HEK293 (cell line): Measurements from ENCODE around the gene AGT.

ENCODE experiments used
- CTCF ChIA-PET: fragments of 350-600 bp; formaldehyde crosslinking; extraction: SDS; loops from one replicate; lab custom pipeline; 2021; ENCODE audit warnings: antibody characterized with exemption; lab: Yijun Ruan, JAX
- POLR2A ChIA-PET: fragments of 300-600 bp; formaldehyde crosslinking; extraction: SDS; loops from one replicate; lab custom pipeline; 2020; ENCODE audit warnings: antibody characterized with exemption, inconsistent platforms; lab: Yijun Ruan, JAX
- H3K27ac ChIP-seq: fragments of 200-500 bp; sonication (Bioruptor generic); 2 replicates; pipeline ENCODE4 v1.5.1; 2014; ENCODE audit warnings: low read depth, low read length, control low read depth, inconsistent platforms; ENCODE audit errors: extremely low read depth
- H3K36me3 ChIP-seq, 2 experiments: fragments of 200-500 bp in 1 of 2; sonication (Bioruptor generic) in 1 of 2; 1 replicate in 1 of 2; 2 replicates in 1 of 2; pipeline ENCODE4 v1.5.1; 2014 to 2017; ENCODE audit warnings: inconsistent platforms in 2 of 2, low read length in 2 of 2; ENCODE audit not compliant: control insufficient read depth in 2 of 2, insufficient read depth in 1 of 2
- H3K4me1 ChIP-seq: fragments of 200-500 bp; sonication (Bioruptor generic); 2 replicates; pipeline ENCODE4 v1.5.1; 2014; ENCODE audit warnings: mild to moderate bottlenecking, low read length, inconsistent platforms; ENCODE audit not compliant: control insufficient read depth, insufficient read depth
- H3K4me3 ChIP-seq: 2 replicates; pipeline ENCODE4 v1.5.1; 2011; ENCODE audit warnings: low read depth, mild to moderate bottlenecking, control low read depth, low read length, moderate library complexity
- H3K9me3 ChIP-seq: fragments of 200-500 bp; sonication (Bioruptor generic); 2 replicates; pipeline ENCODE4 v1.5.1; 2014; ENCODE audit warnings: low read depth, low read length, inconsistent platforms; ENCODE audit not compliant: control insufficient read depth, insufficient read depth
- FEZF1 ChIP-seq: fragments of 450-650 bp; formaldehyde crosslinking; IDR thresholded peaks from 2 replicates; pipeline ENCODE4 v1.5.1; 2016; ENCODE audit warnings: missing biosample characterization, missing genetic modification characterization
- KLF1 ChIP-seq: fragments of 450-650 bp; formaldehyde crosslinking; IDR thresholded peaks from 2 replicates; pipeline ENCODE4 v1.5.1; 2016; ENCODE audit warnings: missing biosample characterization, missing genetic modification characterization
- MZF1 ChIP-seq: fragments of 450-650 bp; formaldehyde crosslinking; IDR thresholded peaks from 2 replicates; pipeline ENCODE4 v1.5.1; 2017; ENCODE audit warnings: missing biosample characterization, missing genetic modification characterization, borderline replicate concordance
- SCRT2 ChIP-seq: fragments of 450-650 bp; formaldehyde crosslinking; IDR thresholded peaks from 2 replicates; pipeline ENCODE4 v1.5.1; 2016; ENCODE audit warnings: missing biosample characterization, missing genetic modification characterization
- SP2 ChIP-seq: fragments of 450-650 bp; formaldehyde crosslinking; IDR thresholded peaks from 2 replicates; pipeline ENCODE4 v1.5.1; 2016; ENCODE audit warnings: missing biosample characterization, missing genetic modification characterization
- TCF7L2 ChIP-seq: IDR thresholded peaks from 2 replicates; pipeline ENCODE4 v1.6.1; 2011; ENCODE audit warnings: low read depth, mild to moderate bottlenecking, inconsistent platforms, low read length, moderate library complexity, borderline replicate concordance
- TRIM28 ChIP-seq: IDR thresholded peaks from 2 replicates; pipeline ENCODE4 v1.6.1; 2011; ENCODE audit warnings: low read length, control low read depth, borderline replicate concordance
- YY1 ChIP-seq: fragments of 450-650 bp; formaldehyde crosslinking; IDR thresholded peaks from 2 replicates; pipeline ENCODE4 v1.5.1; 2018; ENCODE audit warnings: missing biosample characterization, missing genetic modification characterization
- ZBTB1 ChIP-seq: fragments of 450-650 bp; formaldehyde crosslinking; IDR thresholded peaks from 2 replicates; pipeline ENCODE4 v1.5.1; 2016; ENCODE audit warnings: missing biosample characterization, missing genetic modification characterization
- ZBTB17 ChIP-seq: fragments of 450-650 bp; formaldehyde crosslinking; IDR thresholded peaks from 2 replicates; pipeline ENCODE4 v1.5.1; 2016; ENCODE audit warnings: missing biosample characterization, missing genetic modification characterization
- ZBTB20 ChIP-seq: fragments of 450-650 bp; formaldehyde crosslinking; IDR thresholded peaks from 2 replicates; pipeline ENCODE4 v1.5.1; 2016; ENCODE audit warnings: missing biosample characterization, missing genetic modification characterization
- ZBTB8A ChIP-seq: fragments of 450-650 bp; formaldehyde crosslinking; IDR thresholded peaks from 2 replicates; pipeline ENCODE4 v1.5.1; 2016; ENCODE audit warnings: missing biosample characterization, missing genetic modification characterization
- ZNF169 ChIP-seq: fragments of 450-650 bp; formaldehyde crosslinking; IDR thresholded peaks from 2 replicates; pipeline ENCODE4 v1.5.1; 2016; ENCODE audit warnings: missing biosample characterization, missing genetic modification characterization
- ZNF202 ChIP-seq: fragments of 450-650 bp; formaldehyde crosslinking; IDR thresholded peaks from 2 replicates; pipeline ENCODE4 v1.5.1; 2016; ENCODE audit warnings: missing biosample characterization, missing genetic modification characterization, borderline replicate concordance
- ZNF335 ChIP-seq: fragments of 450-650 bp; formaldehyde crosslinking; conservative IDR thresholded peaks from 2 replicates; pipeline ENCODE4 v1.5.1; 2016; ENCODE audit warnings: missing biosample characterization, missing genetic modification characterization
- ZNF341 ChIP-seq: fragments of 450-650 bp; formaldehyde crosslinking; IDR thresholded peaks from 2 replicates; pipeline ENCODE4; 2016; ENCODE audit warnings: low read depth, missing biosample characterization, missing genetic modification characterization
- ZNF433 ChIP-seq: fragments of 450-650 bp; formaldehyde crosslinking; IDR thresholded peaks from 2 replicates; pipeline ENCODE4 v1.5.1; 2016; ENCODE audit warnings: missing biosample characterization, missing genetic modification characterization, low read depth
- ZNF510 ChIP-seq: fragments of 450-650 bp; formaldehyde crosslinking; IDR thresholded peaks from 2 replicates; pipeline ENCODE4 v1.5.1; 2018; ENCODE audit warnings: mild to moderate bottlenecking, missing genetic modification characterization, missing biosample characterization; ENCODE audit not compliant: insufficient replicate concordance
- ZNF585B ChIP-seq: fragments of 450-650 bp; formaldehyde crosslinking; IDR thresholded peaks from 2 replicates; pipeline ENCODE4 v1.5.1; 2016; ENCODE audit warnings: missing biosample characterization, missing genetic modification characterization
- ZNF670 ChIP-seq: fragments of 450-650 bp; formaldehyde crosslinking; IDR thresholded peaks from 2 replicates; pipeline ENCODE4 v1.5.1; 2016; ENCODE audit warnings: missing biosample characterization, missing genetic modification characterization, low read depth
- ZNF777 ChIP-seq: fragments of 450-650 bp; formaldehyde crosslinking; IDR thresholded peaks from 2 replicates; pipeline ENCODE4 v1.5.1; 2017; ENCODE audit warnings: missing biosample characterization, missing genetic modification characterization, borderline replicate concordance
- TF ChIP-seq, protein P1 (sequence below): fragments of 450-650 bp; formaldehyde crosslinking; IDR thresholded peaks from 2 replicates; pipeline ENCODE4 v1.5.1; 2016; ENCODE audit warnings: missing biosample characterization, missing genetic modification characterization
- TF ChIP-seq, protein P2 (sequence below): fragments of 450-650 bp; formaldehyde crosslinking; IDR thresholded peaks from 2 replicates; pipeline ENCODE4 v1.5.1; 2016; ENCODE audit warnings: missing biosample characterization, missing genetic modification characterization
- TF ChIP-seq, protein P3 (sequence below): fragments of 450-650 bp; formaldehyde crosslinking; conservative IDR thresholded peaks from 2 replicates; pipeline ENCODE4 v1.5.1; 2016; ENCODE audit warnings: low read depth, missing biosample characterization, missing genetic modification characterization
- TF ChIP-seq, protein P4 (sequence below): fragments of 450-650 bp; formaldehyde crosslinking; IDR thresholded peaks from 2 replicates; pipeline ENCODE4 v1.5.1; 2016; ENCODE audit warnings: missing biosample characterization, missing genetic modification characterization

AGT gene

DNA sequence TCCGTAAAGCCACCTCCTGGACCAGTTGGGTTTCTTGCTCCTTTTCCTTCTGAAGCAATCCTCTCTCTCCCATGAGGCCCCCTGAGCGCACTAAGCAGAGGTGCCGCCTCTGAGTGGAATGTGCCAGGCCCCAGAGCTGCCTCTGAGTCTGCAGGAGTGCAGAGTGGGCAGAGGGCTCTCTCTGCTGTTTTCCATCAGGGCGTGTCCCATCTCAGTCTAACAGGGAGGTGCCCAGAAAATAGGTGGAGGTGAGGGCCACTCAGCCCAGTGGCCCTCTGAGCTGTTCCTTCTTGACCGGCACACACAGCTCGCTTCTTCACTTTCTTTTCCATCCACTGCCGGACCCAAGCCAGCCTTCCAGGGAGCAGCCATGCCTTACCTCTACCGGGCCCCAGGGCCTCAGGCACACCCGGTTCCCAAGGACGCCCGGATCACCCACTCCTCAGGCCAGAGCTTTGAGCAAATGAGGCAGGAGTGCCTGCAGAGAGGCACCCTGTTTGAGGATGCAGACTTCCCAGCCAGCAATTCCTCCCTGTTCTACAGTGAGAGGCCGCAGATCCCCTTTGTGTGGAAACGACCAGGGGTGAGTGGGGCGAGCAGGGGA, 33.3 kb upstream of the AGT start, which contains the start of gene CAPN9:
Gene CAPN9 (plus strand): TSS at position 262 of the 604 bp plus-strand sequence. CDS start 109 bp downstream, at position 371.
- Histone ChIP-seq H3K27ac (no peak within 1 kb of the TSS), H3K4me1 (no peaks in the 10 kb centered on the region; the same call in 1 of the 2 replicates), H3K36me3 (no peaks in the 10 kb centered on the region), H3K9me3 (no peaks in the 10 kb centered on the region), H3K4me3 (no peak within 1 kb of the TSS)
- ChIA-PET POLR2A (no interaction called here), CTCF (interaction anchor here (0.6 kb wide), 1 partner anchor 221 kb away, joined by 4 read pairs; no protein-coding TSS in a partner anchor)
- TF ChIP-seq ZBTB17 (tag by site-specific recombination) (no peak), KLF1 (tag by site-specific recombination) (peak; percentile 86), TRIM28 (no peak), MZF1 (tag by site-specific recombination) (no peak), FEZF1 (tag by site-specific recombination) (no peak), ZNF202 (tag by site-specific recombination) (no peak)
- TF ChIP-seq, protein P1, sequence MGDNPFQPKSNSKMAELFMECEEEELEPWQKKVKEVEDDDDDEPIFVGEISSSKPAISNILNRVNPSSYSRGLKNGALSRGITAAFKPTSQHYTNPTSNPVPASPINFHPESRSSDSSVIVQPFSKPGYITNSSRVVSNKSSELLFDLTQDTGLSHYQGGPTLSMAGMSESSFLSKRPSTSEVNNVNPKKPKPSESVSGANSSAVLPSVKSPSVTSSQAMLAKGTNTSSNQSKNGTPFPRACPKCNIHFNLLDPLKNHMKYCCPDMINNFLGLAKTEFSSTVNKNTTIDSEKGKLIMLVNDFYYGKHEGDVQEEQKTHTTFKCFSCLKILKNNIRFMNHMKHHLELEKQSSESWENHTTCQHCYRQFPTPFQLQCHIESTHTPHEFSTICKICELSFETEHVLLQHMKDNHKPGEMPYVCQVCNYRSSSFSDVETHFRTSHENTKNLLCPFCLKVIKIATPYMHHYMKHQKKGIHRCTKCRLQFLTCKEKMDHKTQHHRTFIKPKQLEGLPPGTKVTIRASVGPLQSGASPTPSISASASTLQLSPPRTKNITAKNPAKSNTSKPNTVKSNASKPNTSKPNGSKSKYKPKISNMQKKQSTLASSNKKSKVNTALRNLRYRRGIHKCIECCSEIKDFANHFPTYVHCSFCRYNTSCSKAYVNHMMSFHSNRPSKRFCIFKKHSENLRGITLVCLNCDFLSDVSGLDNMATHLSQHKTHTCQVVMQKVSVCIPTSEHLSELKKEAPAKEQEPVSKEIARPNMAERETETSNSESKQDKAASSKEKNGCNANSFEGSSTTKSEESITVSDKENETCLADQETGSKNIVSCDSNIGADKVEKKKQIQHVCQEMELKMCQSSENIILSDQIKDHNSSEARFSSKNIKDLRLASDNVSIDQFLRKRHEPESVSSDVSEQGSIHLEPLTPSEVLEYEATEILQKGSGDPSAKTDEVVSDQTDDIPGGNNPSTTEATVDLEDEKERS (tag by site-specific recombination): no peak

DNA sequence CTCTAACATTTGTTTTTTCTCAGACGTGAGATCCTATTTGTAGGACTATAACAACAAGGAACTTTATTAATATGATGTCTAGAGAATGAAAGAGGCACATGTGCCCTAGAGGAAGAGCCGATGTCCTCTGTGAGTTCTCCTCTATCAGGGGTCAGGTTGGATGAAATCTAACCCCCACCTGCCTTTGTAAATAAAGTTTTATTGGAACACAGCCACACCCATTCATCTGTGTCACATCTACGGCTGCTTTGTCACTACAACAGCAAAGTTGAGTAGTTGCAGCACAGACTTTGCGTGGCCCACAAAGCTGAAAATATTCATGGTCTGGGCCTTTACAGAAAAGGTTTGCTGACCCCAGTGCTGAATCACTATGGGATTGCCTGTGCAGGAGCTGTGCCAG, 32.7 kb upstream of the AGT start:
- no peak overlapping the region for H3K4me3 ChIP-seq
- ChIA-PET CTCF (interaction anchor here (0.6 kb wide), 1 partner anchor 170 kb away, joined by 3 read pairs; no protein-coding TSS in a partner anchor), POLR2A (no interaction called here)
- no peaks in the 10 kb centered on the region for H3K9me3 ChIP-seq
- H3K4me1 ChIP-seq: no peaks in the 10 kb centered on the region; the same call in 1 of the 2 replicates
- H3K27ac ChIP-seq: no peak overlapping the region
- H3K36me3 ChIP-seq: no peaks in the 10 kb centered on the region
- TF ChIP-seq ZNF335 (tag by site-specific recombination) (no peak), ZNF777 (no peak), ZNF433 (no peak), ZNF585B (tag by site-specific recombination) (no peak), SCRT2 (tag by site-specific recombination) (no peak), ZBTB20 (tag by site-specific recombination) (no peak), YY1 (tag by site-specific recombination) (no peak), SP2 (tag by site-specific recombination) (no peak), FEZF1 (tag by site-specific recombination) (no peak), TCF7L2 (no peak), ZNF670 (tag by site-specific recombination) (no peak), ZNF341 (tag by site-specific recombination) (no peak), ZBTB1 (tag by site-specific recombination) (no peak), ZNF510 (tag by site-specific recombination) (no peak), ZBTB8A (tag by site-specific recombination) (no peak), ZNF169 (tag by site-specific recombination) (no peak)
- TF ChIP-seq, protein P2, sequence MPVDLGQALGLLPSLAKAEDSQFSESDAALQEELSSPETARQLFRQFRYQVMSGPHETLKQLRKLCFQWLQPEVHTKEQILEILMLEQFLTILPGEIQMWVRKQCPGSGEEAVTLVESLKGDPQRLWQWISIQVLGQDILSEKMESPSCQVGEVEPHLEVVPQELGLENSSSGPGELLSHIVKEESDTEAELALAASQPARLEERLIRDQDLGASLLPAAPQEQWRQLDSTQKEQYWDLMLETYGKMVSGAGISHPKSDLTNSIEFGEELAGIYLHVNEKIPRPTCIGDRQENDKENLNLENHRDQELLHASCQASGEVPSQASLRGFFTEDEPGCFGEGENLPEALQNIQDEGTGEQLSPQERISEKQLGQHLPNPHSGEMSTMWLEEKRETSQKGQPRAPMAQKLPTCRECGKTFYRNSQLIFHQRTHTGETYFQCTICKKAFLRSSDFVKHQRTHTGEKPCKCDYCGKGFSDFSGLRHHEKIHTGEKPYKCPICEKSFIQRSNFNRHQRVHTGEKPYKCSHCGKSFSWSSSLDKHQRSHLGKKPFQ (tag by site-specific recombination): no peak
- TF ChIP-seq, protein P3, sequence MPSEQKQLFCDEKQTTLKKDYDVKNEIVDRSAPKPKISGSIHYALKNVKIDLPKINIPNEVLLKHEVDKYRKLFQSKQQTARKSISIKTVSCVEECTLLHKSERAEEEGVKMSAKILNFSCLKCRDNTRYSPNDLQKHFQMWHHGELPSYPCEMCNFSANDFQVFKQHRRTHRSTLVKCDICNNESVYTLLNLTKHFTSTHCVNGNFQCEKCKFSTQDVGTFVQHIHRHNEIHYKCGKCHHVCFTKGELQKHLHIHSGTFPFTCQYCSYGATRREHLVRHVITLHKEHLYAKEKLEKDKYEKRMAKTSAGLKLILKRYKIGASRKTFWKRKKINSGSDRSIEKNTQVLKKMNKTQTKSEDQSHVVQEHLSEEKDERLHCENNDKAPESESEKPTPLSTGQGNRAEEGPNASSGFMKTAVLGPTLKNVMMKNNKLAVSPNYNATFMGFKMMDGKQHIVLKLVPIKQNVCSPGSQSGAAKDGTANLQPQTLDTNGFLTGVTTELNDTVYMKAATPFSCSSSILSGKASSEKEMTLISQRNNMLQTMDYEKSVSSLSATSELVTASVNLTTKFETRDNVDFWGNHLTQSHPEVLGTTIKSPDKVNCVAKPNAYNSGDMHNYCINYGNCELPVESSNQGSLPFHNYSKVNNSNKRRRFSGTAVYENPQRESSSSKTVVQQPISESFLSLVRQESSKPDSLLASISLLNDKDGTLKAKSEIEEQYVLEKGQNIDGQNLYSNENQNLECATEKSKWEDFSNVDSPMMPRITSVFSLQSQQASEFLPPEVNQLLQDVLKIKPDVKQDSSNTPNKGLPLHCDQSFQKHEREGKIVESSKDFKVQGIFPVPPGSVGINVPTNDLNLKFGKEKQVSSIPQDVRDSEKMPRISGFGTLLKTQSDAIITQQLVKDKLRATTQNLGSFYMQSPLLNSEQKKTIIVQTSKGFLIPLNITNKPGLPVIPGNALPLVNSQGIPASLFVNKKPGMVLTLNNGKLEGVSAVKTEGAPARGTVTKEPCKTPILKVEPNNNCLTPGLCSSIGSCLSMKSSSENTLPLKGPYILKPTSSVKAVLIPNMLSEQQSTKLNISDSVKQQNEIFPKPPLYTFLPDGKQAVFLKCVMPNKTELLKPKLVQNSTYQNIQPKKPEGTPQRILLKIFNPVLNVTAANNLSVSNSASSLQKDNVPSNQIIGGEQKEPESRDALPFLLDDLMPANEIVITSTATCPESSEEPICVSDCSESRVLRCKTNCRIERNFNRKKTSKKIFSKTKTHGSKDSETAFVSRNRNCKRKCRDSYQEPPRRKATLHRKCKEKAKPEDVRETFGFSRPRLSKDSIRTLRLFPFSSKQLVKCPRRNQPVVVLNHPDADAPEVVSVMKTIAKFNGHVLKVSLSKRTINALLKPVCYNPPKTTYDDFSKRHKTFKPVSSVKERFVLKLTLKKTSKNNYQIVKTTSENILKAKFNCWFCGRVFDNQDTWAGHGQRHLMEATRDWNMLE (tag by site-specific recombination): no peak
- TF ChIP-seq, protein P4, sequence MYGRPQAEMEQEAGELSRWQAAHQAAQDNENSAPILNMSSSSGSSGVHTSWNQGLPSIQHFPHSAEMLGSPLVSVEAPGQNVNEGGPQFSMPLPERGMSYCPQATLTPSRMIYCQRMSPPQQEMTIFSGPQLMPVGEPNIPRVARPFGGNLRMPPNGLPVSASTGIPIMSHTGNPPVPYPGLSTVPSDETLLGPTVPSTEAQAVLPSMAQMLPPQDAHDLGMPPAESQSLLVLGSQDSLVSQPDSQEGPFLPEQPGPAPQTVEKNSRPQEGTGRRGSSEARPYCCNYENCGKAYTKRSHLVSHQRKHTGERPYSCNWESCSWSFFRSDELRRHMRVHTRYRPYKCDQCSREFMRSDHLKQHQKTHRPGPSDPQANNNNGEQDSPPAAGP (tag by site-specific recombination): no peak
